Esophagus muscularis mucosa (tissue), 4 donors: Measurements from ENCODE around the gene FBXW10.
"Not testable (repeated sequence)": the region's sequence is repeated elsewhere in the genome, so short reads cannot be mapped to it uniquely, and the experiment has no call there.

ENCODE experiments used
- CTCF ChIP-seq, 3 experiments: fragments of 200-600 bp in 2 of 3; fragments of 450-650 bp in 1 of 3; sonication (generic) in 2 of 3; IDR thresholded peaks; one replicate each; pipeline ENCODE4 v1.5.1; 2017 to 2019; ENCODE audit warnings: antibody characterized with exemption in 3 of 3, mild to moderate bottlenecking in 2 of 3, moderate library complexity in 1 of 3
- EP300 ChIP-seq: sonication (generic); formaldehyde crosslinking; IDR thresholded peaks from one replicate; pipeline ENCODE4 v1.6.1; 2017; ENCODE audit warnings: antibody characterized with exemption
- POLR2A ChIP-seq: fragments of 450-650 bp; IDR thresholded peaks from one replicate; pipeline ENCODE4 v1.6.1; 2017; ENCODE audit warnings: antibody characterized with exemption, moderate library complexity, mild to moderate bottlenecking, low read depth
- POLR2AphosphoS5 ChIP-seq, 2 donors: sonication (generic); formaldehyde crosslinking; IDR thresholded peaks; one replicate each; pipeline ENCODE4 v1.6.1; 2017; ENCODE audit warnings: antibody characterized with exemption in 2 of 2

GRCh38 chr17:18719428-18720110 is 24.3 kb upstream of the FBXW10 start:
- TF ChIP-seq EP300; CTCF (IDR thresholded peaks at IDR 0.05); POLR2AphosphoS5 (IDR thresholded peaks at IDR 0.05); POLR2A: not testable (repeated sequence)
